H9 (cell line): ENCODE data around the gene AHI1. TPM values are rescaled to one million over a fixed set of nuclear protein-coding genes. Genes with fewer than 3 reads are reported as not detected.
"Not testable (repeated sequence)": the region's sequence is repeated elsewhere in the genome, so short reads cannot be mapped to it uniquely, and the experiment has no call there.

Experiments
- DNase-seq: peaks from one replicate; pipeline ENCODE4 v3.0.0-alpha.2; 2017
- H2AFZ ChIP-seq: one replicate; pipeline ENCODE4 v1.6.1; 2013; ENCODE audit warnings: mild to moderate bottlenecking, low read length, control low read depth, moderate library complexity
- H2AK5ac ChIP-seq: 2 replicates; pipeline ENCODE4 v1.6.1; 2013; ENCODE audit warnings: low read length, control low read depth, mixed read lengths; ENCODE audit not compliant: insufficient read length
- H2BK120ac ChIP-seq: one replicate; pipeline ENCODE4 v1.6.1; 2013; ENCODE audit warnings: low read depth, mild to moderate bottlenecking, low read length, control low read depth, inconsistent platforms; ENCODE audit not compliant: poor library complexity, severe bottlenecking
- H2BK12ac ChIP-seq: 2 replicates; pipeline ENCODE4 v1.6.1; 2013; ENCODE audit warnings: low read length, control low read depth, mixed read lengths, low read depth; ENCODE audit not compliant: insufficient read length
- H2BK15ac ChIP-seq: 2 replicates; pipeline ENCODE4 v1.6.1; 2013; ENCODE audit warnings: low read depth, low read length, control low read depth
- H2BK20ac ChIP-seq: one replicate; pipeline ENCODE4 v1.6.1; 2013; ENCODE audit warnings: low read depth, mild to moderate bottlenecking, low read length, control low read depth, inconsistent platforms; ENCODE audit not compliant: poor library complexity, severe bottlenecking
- H2BK5ac ChIP-seq: 2 replicates; pipeline ENCODE4 v1.6.1; 2013; ENCODE audit warnings: low read length, control low read depth, mixed read lengths; ENCODE audit not compliant: insufficient read length
- H3K14ac ChIP-seq: 2 replicates; pipeline ENCODE4 v1.6.1; 2013; ENCODE audit warnings: low read length, control low read depth; ENCODE audit not compliant: insufficient read depth
- H3K18ac ChIP-seq: 2 replicates; pipeline ENCODE4 v1.6.1; 2013; ENCODE audit warnings: low read depth, mild to moderate bottlenecking, mixed read lengths, low read length, control low read depth; ENCODE audit not compliant: insufficient read length
- H3K23ac ChIP-seq: 2 replicates; pipeline ENCODE4 v1.6.1; 2013; ENCODE audit warnings: low read length, control low read depth, mixed read lengths, low read depth; ENCODE audit not compliant: insufficient read length
- H3K23me2 ChIP-seq: 2 replicates; pipeline ENCODE4 v1.6.1; 2013; ENCODE audit warnings: low read depth, mild to moderate bottlenecking, mixed read lengths, low read length, control low read depth; ENCODE audit not compliant: insufficient read length, poor library complexity, severe bottlenecking
- H3K27ac ChIP-seq: 2 replicates; pipeline ENCODE4 v1.5.1; 2013; ENCODE audit warnings: low read length, control low read depth, mixed read lengths, low read depth; ENCODE audit not compliant: insufficient read length
- H3K27me3 ChIP-seq: 2 replicates; pipeline ENCODE4 v1.6.1; 2013; ENCODE audit warnings: low read length, control low read depth, inconsistent platforms; ENCODE audit not compliant: insufficient read depth
- H3K4ac ChIP-seq: 2 replicates; pipeline ENCODE4 v1.6.1; 2013; ENCODE audit warnings: low read depth, mild to moderate bottlenecking, control low read depth, inconsistent platforms, low read length, moderate library complexity
- H3K4me1 ChIP-seq: 2 replicates; pipeline ENCODE4 v1.6.1; 2013; ENCODE audit warnings: low read length, control low read depth, inconsistent platforms; ENCODE audit not compliant: insufficient read depth
- H3K4me2 ChIP-seq: 2 replicates; pipeline ENCODE4 v1.6.1; 2013; ENCODE audit warnings: low read length, control low read depth, mixed read lengths; ENCODE audit not compliant: insufficient read length, insufficient read depth
- H3K56ac ChIP-seq: 2 replicates; pipeline ENCODE4 v1.6.1; 2013; ENCODE audit warnings: low read depth, mild to moderate bottlenecking, mixed read lengths, low read length, control low read depth; ENCODE audit not compliant: insufficient read length
- H3K79me1 ChIP-seq: 2 replicates; pipeline ENCODE4 v1.6.1; 2013; ENCODE audit warnings: low read depth, mild to moderate bottlenecking, moderate library complexity, low read length, control low read depth, inconsistent platforms; ENCODE audit not compliant: insufficient read depth, poor library complexity, severe bottlenecking
- H3K79me2 ChIP-seq: 2 replicates; pipeline ENCODE4 v1.6.1; 2013; ENCODE audit warnings: low read length, control low read depth, inconsistent platforms; ENCODE audit not compliant: insufficient read depth
- H3K9ac ChIP-seq: 2 replicates; pipeline ENCODE4 v1.6.1; 2013; ENCODE audit warnings: low read length, control low read depth, mixed read lengths; ENCODE audit not compliant: insufficient read length; ENCODE audit errors: extremely low read depth
- H3K9me3 ChIP-seq: one replicate; pipeline ENCODE4 v1.6.1; 2013; ENCODE audit warnings: low read depth, low read length, inconsistent platforms; ENCODE audit not compliant: control insufficient read depth
- H3T11ph ChIP-seq: one replicate; pipeline ENCODE4 v1.6.1; 2013; ENCODE audit warnings: mild to moderate bottlenecking, low read length, control low read depth, inconsistent platforms
- H4K20me1 ChIP-seq: one replicate; pipeline ENCODE4 v1.6.1; 2013; ENCODE audit not compliant: control insufficient read depth, insufficient read length, insufficient read depth
- H4K5ac ChIP-seq: 2 replicates; pipeline ENCODE4 v1.6.1; 2013; ENCODE audit warnings: low read depth, mild to moderate bottlenecking, mixed read lengths, low read length, control low read depth; ENCODE audit not compliant: insufficient read length
- H4K8ac ChIP-seq: replicated peaks from 2 replicates; pipeline ENCODE4 v1.6.1; 2013; ENCODE audit warnings: low read length, control low read depth, mixed read lengths, low read depth; ENCODE audit not compliant: insufficient read length
- H4K91ac ChIP-seq: 2 replicates; pipeline ENCODE4 v1.6.1; 2013; ENCODE audit warnings: low read depth, mild to moderate bottlenecking, moderate library complexity, mixed read lengths, low read length, control low read depth; ENCODE audit not compliant: insufficient read length
- H3K27ac Mint-ChIP-seq, 3 experiments: 2 replicates in 2 of 3; 3 replicates in 1 of 3; pipeline ENCODE4 v1.8.0; 2020 to 2021; ENCODE audit warnings: mixed read lengths in 3 of 3, mild to moderate bottlenecking in 1 of 3, moderate library complexity in 1 of 3
- H3K27me3 Mint-ChIP-seq: 2 replicates; pipeline ENCODE4 v1.8.0; 2021; ENCODE audit warnings: low read depth, mild to moderate bottlenecking, moderate library complexity, mixed read lengths
- H3K36me3 Mint-ChIP-seq, 3 experiments: 2 replicates in 2 of 3; 3 replicates in 1 of 3; pipeline ENCODE4 v1.8.0; 2020 to 2021; ENCODE audit warnings: low read depth in 3 of 3, mixed read lengths in 3 of 3; ENCODE audit not compliant: insufficient read depth in 1 of 3
- H3K4me1 Mint-ChIP-seq, 2 experiments: 2 replicates each; pipeline ENCODE4 v1.8.0; 2020; ENCODE audit warnings: mixed read lengths in 2 of 2
- H3K4me3 Mint-ChIP-seq, 2 experiments: 2 replicates in 1 of 2; 3 replicates in 1 of 2; pipeline ENCODE4 v1.8.0; 2020 to 2021; ENCODE audit warnings: mild to moderate bottlenecking in 2 of 2, mixed read lengths in 2 of 2, moderate library complexity in 1 of 2
- H3K9me3 Mint-ChIP-seq, 2 experiments: 2 replicates in 1 of 2; 3 replicates in 1 of 2; pipeline ENCODE4 v1.8.0; 2020; ENCODE audit warnings: mild to moderate bottlenecking in 2 of 2, mixed read lengths in 2 of 2, moderate library complexity in 1 of 2
- WGBS: extraction: QIAGEN DNeasy Blood & Tissue Kit; methylation state at CpG from one replicate; pipeline ENCODE4 v1.1.7; 2013; ENCODE audit warnings: missing lambda C conversion rate, low lambda C conversion rate, mixed read lengths; ENCODE audit not compliant: insufficient read length; ENCODE audit errors: extremely low coverage; 5-methylcytosine and 5-hydroxymethylcytosine counted together
- total RNA-seq: library from RNA; stranded (reverse); gene quantifications from 2 replicates; pipeline ENCODE4 v1.2.1, GENCODE V29; 2021
- TF ChIP-seq, protein P1 (sequence below): fragments of 200-600 bp; sonication (generic); conservative IDR thresholded peaks from 3 replicates; pipeline ENCODE4 v1.8.0; 2021; ENCODE audit warnings: antibody characterized with exemption, mild to moderate bottlenecking

AHI1 gene
- total RNA-seq, 1 experiment from 2014 or later: 9.9 TPM

- Histone ChIP-seq H2BK5ac (no peak overlapping the region), H3K23me2 (no peaks in the 10 kb centered on the region), H2BK120ac (no peak overlapping the region), H2BK20ac (no peak overlapping the region), H4K20me1 (no peaks in the 10 kb centered on the region), H2AK5ac (no peak overlapping the region), H3K9me3 (peaks cover 5% of the 10 kb centered on the region), H3K79me2 (no peaks in the 10 kb centered on the region), H4K8ac (no peak overlapping the region), H3K23ac (no peak overlapping the region), H2BK12ac (no peak overlapping the region), H3K9ac (no peak overlapping the region), H4K5ac (no peak overlapping the region), H3K79me1 (no peaks in the 10 kb centered on the region), H3K4me1 (no peaks in the 10 kb centered on the region), H2BK15ac (no peak overlapping the region), H3K4me2 (no peak overlapping the region), H3T11ph (no peak overlapping the region), H3K27me3 (no peaks in the 10 kb centered on the region), H3K56ac (no peak overlapping the region), H4K91ac (no peak overlapping the region), H3K18ac (no peak overlapping the region), H3K14ac (no peak overlapping the region), H2AFZ (no peak overlapping the region), H3K4ac (no peak overlapping the region), H3K27ac (no peak overlapping the region)
- TF ChIP-seq, protein P1, sequence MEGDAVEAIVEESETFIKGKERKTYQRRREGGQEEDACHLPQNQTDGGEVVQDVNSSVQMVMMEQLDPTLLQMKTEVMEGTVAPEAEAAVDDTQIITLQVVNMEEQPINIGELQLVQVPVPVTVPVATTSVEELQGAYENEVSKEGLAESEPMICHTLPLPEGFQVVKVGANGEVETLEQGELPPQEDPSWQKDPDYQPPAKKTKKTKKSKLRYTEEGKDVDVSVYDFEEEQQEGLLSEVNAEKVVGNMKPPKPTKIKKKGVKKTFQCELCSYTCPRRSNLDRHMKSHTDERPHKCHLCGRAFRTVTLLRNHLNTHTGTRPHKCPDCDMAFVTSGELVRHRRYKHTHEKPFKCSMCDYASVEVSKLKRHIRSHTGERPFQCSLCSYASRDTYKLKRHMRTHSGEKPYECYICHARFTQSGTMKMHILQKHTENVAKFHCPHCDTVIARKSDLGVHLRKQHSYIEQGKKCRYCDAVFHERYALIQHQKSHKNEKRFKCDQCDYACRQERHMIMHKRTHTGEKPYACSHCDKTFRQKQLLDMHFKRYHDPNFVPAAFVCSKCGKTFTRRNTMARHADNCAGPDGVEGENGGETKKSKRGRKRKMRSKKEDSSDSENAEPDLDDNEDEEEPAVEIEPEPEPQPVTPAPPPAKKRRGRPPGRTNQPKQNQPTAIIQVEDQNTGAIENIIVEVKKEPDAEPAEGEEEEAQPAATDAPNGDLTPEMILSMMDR: no peak
- H3K4me1 Mint-ChIP-seq: no peaks in the 10 kb centered on the region
- no peak overlapping the region for H3K27ac Mint-ChIP-seq
- no peaks in the 10 kb centered on the region; the same call in 1 of the 2 replicates for H3K27me3 Mint-ChIP-seq
- no peak for DNase-seq
- no CpG with 5 or more reads among the region's 2 CpGs for WGBS
- H3K4me3 Mint-ChIP-seq: no peak overlapping the region
- H3K36me3 Mint-ChIP-seq: peaks cover 4 to 23% (median 16%) of the 10 kb centered on the region in 3 experiments
- H3K9me3 Mint-ChIP-seq: peaks cover 10 to 23% of the 10 kb centered on the region in 2 experiments
Observed at GRCh38 chr6:135372758-135373157, 124.8 kb downstream of the AHI1 start.

- H3K23me2 ChIP-seq, H3K23ac ChIP-seq, H3K4me3 Mint-ChIP-seq, H3K14ac ChIP-seq, H3K79me1 ChIP-seq, H2BK5ac ChIP-seq, H3K4me1 ChIP-seq, H4K20me1 ChIP-seq, H3K27ac Mint-ChIP-seq, H4K5ac ChIP-seq, H3K79me2 ChIP-seq, H2BK12ac ChIP-seq, H3K27me3 ChIP-seq, H2AK5ac ChIP-seq, H3K9ac ChIP-seq, H2BK15ac ChIP-seq, H3K18ac ChIP-seq, H3T11ph ChIP-seq, H3K27ac ChIP-seq, H4K91ac ChIP-seq, H2BK120ac ChIP-seq, H2BK20ac ChIP-seq, DNase-seq, H2AFZ ChIP-seq, H3K9me3 ChIP-seq, H3K4me2 ChIP-seq, H4K8ac ChIP-seq, H3K4me1 Mint-ChIP-seq, H3K56ac ChIP-seq, H3K4ac ChIP-seq, H3K27me3 Mint-ChIP-seq: not testable (repeated sequence)
- H3K9me3 Mint-ChIP-seq: peaks cover 43 to 47% of the 10 kb centered on the region in 2 experiments
- WGBS: no CpG with 5 or more reads among the region's 39 CpGs
- peaks cover 25 to 42% (median 41%) of the 10 kb centered on the region in 3 experiments for H3K36me3 Mint-ChIP-seq
Observed at GRCh38 chr6:135363622-135364021, 133.9 kb downstream of the AHI1 start.
